ENCODE results near the gene CELA3B.

Gene CELA3B

GRCh38 chr1:21944733-21945073 lies 32.1 kb upstream of the CELA3B start:
- no peaks in the 10 kb centered on the region for H3K27me3 ChIP-seq (ENCODE audit: insufficient read depth, poor library complexity, severe bottlenecking)
- TF ChIP-seq REST (IDR thresholded peaks at IDR 0.05; ENCODE audit: insufficient replicate concordance, low read depth) (no peak), SPI1 (IDR thresholded peaks at IDR 0.05; ENCODE audit: borderline replicate concordance, low read depth) (no peak), CTCF (IDR thresholded peaks at IDR 0.05; ENCODE audit: insufficient read depth, low read length) (no peak), POLR2AphosphoS5 (IDR thresholded peaks at IDR 0.05; ENCODE audit: low read depth) (no peak), GABPA (IDR thresholded peaks at IDR 0.05; ENCODE audit: low read depth) (no peak)
- DNase-seq (ENCODE audit: low read depth in 1 of 2, low spot score in 1 of 2), result no peak
- H3K27ac ChIP-seq (replicated peaks), result no peak overlapping the region
- no peak overlapping the region for H3K4me3 ChIP-seq (replicated peaks; ENCODE audit: insufficient read depth, low read length)

- H3K27me3 ChIP-seq (ENCODE audit: insufficient read depth, poor library complexity, severe bottlenecking), result no peaks in the 10 kb centered on the region
- H3K4me3 ChIP-seq (replicated peaks; ENCODE audit: insufficient read depth, low read length), result no peak overlapping the region
- TF ChIP-seq GABPA (IDR thresholded peaks at IDR 0.05; ENCODE audit: low read depth) (no peak), POLR2AphosphoS5 (IDR thresholded peaks at IDR 0.05; ENCODE audit: low read depth) (no peak), CTCF (IDR thresholded peaks at IDR 0.05; ENCODE audit: insufficient read depth, low read length) (no peak), SPI1 (IDR thresholded peaks at IDR 0.05; ENCODE audit: borderline replicate concordance, low read depth) (no peak), REST (IDR thresholded peaks at IDR 0.05; ENCODE audit: insufficient replicate concordance, low read depth) (no peak)
- DNase-seq (ENCODE audit: low read depth in 1 of 2, low spot score in 1 of 2), result no peak
- no peak overlapping the region for H3K27ac ChIP-seq (replicated peaks)
These were observed 29.8 kb upstream of the CELA3B start for GRCh38 chr1:21946836-21947587.

- no peak overlapping the region for H3K4me3 ChIP-seq (replicated peaks; ENCODE audit: insufficient read depth, low read length)
These were observed 26.1 kb upstream of the CELA3B start for GRCh38 chr1:21950734-21951133.

More at GRCh38 chr1:21950734-21951133, 26.1 kb upstream of the CELA3B start:
- no peak for TF ChIP-seq POLR2AphosphoS5 (IDR thresholded peaks at IDR 0.05; ENCODE audit: low read depth)
- TF ChIP-seq GABPA (IDR thresholded peaks at IDR 0.05; ENCODE audit: low read depth), result no peak
- no peak for TF ChIP-seq REST (IDR thresholded peaks at IDR 0.05; ENCODE audit: insufficient replicate concordance, low read depth)
- no peak for TF ChIP-seq SPI1 (IDR thresholded peaks at IDR 0.05; ENCODE audit: borderline replicate concordance, low read depth)
- no peak for TF ChIP-seq CTCF (IDR thresholded peaks at IDR 0.05; ENCODE audit: insufficient read depth, low read length)
- no peak for DNase-seq (ENCODE audit: low read depth in 1 of 2, low spot score in 1 of 2)
- Histone ChIP-seq H3K27ac (replicated peaks) (no peak overlapping the region), H3K27me3 (ENCODE audit: insufficient read depth, poor library complexity, severe bottlenecking) (no peaks in the 10 kb centered on the region)
